GM19463 (cell line): ENCODE results near the gene TANC1.

ENCODE experiments used
- ATAC-seq: cut with Tn5 transposase; IDR thresholded peaks from one replicate; pipeline ENCODE4 v1.9.1; 2021; ENCODE audit warnings: mild to moderate bottlenecking, moderate library complexity; ENCODE audit not compliant: unreplicated experiment

The TANC1 gene

GRCh38 chr2:159109517-159109916 lies 141.1 kb downstream of the TANC1 start:
- ATAC-seq: no peak

GRCh38 chr2:159110784-159111183 lies 142.3 kb downstream of the TANC1 start:
- no peak for ATAC-seq

GRCh38 chr2:159111346-159111927 lies 143.0 kb downstream of the TANC1 start:
- no peak for ATAC-seq

DNA sequence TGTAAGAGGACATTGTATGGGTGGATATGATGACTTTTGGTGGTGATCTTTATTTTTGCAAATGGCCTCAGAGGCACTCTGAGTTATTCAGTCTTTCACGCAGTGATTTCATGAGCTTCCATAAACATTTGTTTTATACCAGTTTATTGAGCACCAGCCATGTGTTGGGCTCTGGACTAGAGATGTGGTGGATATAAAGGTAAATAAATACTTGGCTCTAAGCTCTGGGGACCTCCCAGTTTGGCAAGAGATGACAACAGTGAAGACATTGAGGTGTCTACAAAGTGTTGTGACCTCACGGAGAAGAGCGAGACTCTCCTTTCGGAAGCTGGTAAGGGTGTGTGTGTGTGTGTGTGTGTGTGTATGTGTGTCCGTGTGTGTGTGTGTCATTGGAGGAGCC lies 146.4 kb downstream of the TANC1 start:
- ATAC-seq: no peak

DNA sequence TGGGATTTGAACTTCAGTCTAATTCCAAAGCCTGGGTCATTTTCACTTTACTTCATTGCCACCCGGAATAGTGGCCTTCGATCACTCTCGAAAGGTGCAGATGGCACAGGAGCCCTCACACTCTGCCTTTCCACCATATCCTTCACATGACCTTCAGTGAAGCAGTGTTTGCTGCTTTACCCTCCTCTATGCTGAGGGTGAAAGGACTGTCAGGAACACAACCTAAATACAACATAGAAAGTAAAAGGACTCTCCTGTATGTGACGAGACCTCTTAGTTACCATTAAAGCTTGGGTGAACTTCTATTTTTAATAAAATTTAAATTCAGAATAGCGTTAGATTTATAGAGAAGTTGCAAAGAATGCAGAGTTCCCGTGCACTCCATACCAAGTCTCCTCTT lies 148.5 kb downstream of the TANC1 start:
- ATAC-seq: no peak

DNA sequence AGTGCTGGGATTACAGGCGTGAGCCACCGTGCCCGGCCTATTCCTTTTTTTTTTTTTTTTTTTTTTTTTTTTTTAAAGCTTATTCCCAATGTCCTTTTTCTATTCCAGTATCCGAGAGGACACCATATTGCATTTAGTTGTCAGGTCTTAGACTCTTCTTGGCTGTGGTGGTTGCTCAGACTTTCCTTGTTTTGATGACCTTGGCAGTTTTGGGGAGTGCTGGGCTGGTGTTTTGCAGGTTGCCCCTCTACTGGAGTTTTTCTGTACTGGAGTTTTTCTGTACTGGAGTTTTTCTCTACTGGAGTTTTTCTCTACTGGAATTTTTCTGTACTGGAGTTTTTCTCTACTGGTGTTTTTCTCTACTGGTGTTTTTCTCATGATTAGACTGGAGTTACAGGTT lies 149.2 kb downstream of the TANC1 start:
- no peak for ATAC-seq

- ATAC-seq: peak; percentile 89
Observed at GRCh38 chr2:159118115-159118858, 149.8 kb downstream of the TANC1 start.

DNA sequence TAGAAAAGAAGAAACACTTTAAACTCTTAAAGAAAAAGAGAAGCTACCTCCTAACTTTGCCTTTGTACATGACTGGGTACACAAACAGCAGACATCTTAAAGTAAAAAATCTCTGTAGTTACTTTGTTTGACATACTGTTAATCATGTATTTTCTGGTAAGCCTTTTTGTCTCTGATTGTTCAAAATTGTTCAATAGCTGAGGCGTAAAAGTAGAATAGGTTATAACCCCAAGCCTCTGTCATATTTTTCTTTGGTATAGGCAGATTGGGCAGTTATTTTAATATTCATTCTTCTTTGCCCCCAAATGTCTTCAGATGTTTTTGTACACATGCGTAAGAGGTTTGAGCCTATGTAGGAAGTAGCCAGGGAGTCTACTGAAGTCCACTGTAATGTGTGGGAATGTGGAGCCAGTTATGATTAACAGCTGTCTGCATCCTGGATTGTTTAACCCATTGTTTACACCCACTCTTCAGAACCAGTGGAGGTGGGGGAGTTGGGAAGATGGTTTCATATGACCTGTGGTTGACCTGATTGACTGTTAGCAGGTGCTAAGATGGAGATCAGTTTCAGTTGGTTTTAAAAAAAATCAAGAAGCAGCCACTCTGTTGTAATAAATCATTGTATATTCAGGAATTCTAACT lies 150.5 kb downstream of the TANC1 start:
- peak; percentile 19 for ATAC-seq

DNA sequence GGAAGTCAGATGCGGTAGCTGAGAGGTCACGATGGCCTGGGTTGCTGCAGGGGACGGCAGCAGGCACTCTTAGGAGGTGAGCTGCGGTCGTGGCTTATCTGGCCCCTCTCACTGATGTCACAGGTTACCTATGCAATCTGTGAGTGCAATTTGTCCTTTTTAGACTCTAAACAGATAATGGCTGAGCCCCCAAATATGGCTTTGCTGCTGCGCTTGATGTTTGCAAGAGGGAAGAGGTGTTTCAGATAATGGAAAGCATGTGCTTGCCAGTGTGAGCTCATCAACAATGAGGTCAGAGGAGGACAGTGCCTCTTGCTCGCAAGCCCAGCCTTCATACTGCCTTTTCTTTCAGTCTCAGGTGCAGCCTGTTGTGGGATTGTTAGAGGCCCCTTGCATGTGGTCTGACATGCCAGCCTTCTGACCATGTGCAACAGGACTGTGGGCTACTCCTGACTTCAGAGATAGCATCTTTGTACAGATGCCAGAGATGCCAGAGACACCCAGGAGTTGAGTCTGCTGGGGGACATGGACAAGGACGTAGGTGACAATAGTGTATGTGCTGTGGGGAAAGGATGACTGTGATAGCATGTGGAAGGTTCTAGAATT lies 151.3 kb downstream of the TANC1 start:
- no peak for ATAC-seq

DNA sequence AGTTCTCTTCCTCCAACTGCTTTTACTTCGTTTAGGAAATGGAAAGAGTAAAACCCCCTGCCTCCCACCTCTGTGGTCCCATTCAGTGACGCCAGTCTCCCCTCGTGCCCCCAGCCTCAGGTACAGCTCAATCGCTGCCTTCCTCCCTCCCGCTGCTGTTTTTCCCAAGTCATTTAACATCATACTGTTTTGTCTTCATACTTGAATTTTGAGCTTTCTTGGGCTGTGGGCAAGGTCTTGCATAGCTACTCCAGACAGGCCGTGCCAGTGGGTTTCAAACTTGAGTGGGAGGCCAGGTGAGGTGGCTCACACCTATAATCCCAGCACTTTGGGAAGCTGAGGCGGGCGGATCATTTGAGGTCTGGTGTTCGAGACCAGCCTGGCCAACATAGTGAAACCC lies 155.3 kb downstream of the TANC1 start:
- ATAC-seq: no peak

GRCh38 chr2:159124441-159124911 lies 156.0 kb downstream of the TANC1 start:
- no peak for ATAC-seq

DNA sequence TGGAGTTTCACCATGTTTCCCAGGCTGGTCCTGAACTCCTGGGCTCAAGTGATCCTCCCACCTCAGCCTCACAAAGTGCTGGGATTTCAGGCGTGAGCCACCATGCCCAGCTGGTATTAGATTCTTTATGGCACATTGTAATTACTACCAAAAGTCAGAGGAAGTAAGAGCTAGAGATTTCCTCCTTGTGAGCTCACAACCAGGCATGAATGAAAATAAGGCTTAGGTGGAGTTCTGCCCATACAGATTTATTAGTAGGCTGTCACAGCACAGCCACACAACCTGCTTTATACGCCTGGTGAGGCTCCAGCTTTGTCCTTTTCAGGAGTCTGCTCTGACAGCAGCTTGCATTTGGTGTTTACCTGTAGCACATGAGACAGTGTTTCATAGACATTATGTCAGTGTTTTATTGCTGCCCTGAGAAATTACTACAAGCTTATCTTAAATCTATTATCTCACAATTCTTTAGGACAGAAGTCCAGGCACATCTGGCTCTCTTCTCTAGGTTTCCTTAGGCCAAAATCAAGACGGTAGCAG lies 156.6 kb downstream of the TANC1 start:
- ATAC-seq: no peak

DNA sequence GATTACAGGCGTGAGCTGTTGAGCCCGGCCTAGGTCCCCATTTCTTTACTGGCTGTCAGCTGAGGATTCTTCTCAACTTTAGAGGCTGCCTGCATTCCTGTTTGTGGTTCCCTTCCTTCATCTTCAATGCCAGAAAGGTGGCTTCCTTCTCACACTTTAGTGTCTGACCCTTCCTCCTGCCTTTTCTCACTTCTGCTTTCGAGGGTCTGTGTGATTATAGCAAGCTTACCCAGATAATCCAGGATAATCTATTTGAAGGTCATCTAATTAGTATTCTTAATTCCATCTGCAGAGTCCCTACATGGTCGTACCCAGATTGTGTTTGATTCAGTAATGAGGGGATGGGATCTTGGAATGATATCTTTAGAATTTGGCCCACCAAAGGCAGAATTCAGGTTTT lies 157.4 kb downstream of the TANC1 start:
- ATAC-seq: no peak

- no peak for ATAC-seq
Observed at GRCh38 chr2:159126432-159127022, 158.1 kb downstream of the TANC1 start.

GRCh38 chr2:159128191-159128590 lies 159.8 kb downstream of the TANC1 start:
- ATAC-seq: no peak

DNA sequence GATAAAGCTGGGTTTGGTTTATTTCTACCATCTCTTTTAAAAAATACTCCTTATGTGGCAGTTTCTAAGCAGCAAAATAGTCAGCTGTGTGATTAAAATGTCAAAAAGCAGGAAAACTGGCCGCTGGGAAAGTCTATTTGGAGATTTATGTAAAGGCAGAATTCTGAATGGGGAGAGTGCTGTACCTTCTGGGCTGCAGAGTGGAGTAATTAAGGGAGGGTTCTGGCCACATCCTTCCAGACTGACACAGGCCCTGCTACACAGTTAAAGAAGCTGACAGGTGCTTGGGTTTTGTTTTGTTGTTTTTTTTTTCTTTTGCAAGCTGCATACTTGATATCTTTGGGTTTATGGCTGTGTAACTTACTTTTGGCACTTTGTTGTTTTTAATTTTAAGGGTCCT lies 160.8 kb downstream of the TANC1 start:
- ATAC-seq: no peak

DNA sequence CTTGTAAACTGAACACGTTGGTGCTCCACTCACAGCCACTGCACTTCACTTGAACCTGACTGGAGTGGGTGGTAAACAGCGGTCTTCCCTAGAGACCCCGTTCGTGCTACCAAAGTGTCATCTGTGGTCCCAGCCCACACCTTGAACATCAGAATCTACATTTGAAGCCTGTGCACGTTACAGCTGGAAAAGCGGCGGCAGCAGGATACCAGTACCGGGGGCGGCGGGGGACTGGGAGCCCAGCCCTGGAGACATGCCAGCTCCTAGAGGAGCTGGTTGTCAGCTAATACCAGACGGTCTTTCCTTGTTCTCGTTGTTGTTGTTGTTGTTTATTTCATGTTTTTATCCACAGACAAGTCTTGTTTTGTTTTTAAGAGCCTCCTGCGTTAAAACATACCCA lies 161.4 kb downstream of the TANC1 start:
- ATAC-seq: no peak

GRCh38 chr2:159130302-159130701 lies 161.9 kb downstream of the TANC1 start:
- ATAC-seq: no peak

DNA sequence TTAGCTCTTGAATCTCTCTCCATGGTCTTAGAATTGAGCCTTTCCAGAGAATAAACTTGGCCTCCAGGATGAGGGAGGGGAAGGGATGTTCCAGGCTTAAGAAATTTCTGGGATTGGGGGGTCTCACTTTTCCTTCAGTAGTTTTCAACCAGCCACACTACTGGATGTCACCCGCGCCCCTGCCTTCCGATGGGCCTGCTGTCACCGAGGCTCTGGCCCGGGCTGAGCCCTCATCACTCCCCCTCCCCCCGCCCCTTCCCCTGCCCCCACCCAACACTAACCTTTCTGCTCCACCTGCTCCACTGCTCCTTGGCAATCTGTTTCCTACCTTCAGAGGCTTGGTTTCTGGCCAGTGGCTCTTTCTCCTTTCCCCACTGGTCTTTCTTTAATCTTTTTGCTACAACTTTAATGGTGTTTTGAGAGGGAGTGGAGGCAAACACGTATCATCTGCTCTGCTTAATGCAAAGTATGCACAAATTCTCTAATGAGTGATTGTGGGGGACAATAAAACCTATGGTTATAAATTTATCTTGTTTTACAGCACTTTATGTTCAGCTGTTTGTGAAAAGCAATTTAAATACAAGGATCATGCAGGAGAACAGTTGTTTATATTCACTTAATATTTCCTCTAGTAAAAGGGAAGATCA lies 162.9 kb downstream of the TANC1 start:
- ATAC-seq: no peak

GRCh38 chr2:159131914-159132281 lies 163.5 kb downstream of the TANC1 start:
- ATAC-seq: no peak

GRCh38 chr2:159133797-159134196 lies 165.4 kb downstream of the TANC1 start:
- ATAC-seq: no peak
